Measurements from ENCODE around the gene ELP4. TPM values are rescaled to one million over a fixed set of nuclear protein-coding genes. Genes with fewer than 3 reads are reported as not detected.

ELP4 gene
- total RNA-seq, 1 experiment from 2014 or later: 17.2 TPM

DNA sequence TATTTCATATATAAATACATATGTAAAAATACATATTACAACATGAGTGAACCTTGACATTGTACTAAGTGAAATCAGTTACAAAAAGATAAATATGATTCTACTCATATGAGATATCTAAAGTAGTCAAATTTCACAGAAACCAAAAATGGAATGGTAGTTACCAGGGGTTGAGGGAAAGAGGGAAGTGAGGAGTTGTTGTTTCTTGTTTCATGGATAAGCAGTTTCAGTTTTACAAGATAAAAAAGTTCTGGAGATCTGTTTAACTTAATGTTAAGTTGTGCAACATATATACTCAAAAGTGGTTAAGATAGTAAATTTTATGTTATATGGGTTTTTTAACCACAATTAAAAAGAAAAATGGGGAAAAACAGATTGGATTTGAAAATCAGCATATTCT is 107.7 kb downstream of the ELP4 start:
- H3K4me1 ChIP-seq (ENCODE audit: control insufficient read depth, insufficient read depth, low read length): no peaks in the 10 kb centered on the region
- H3K27ac ChIP-seq (ENCODE audit: low read length): no peak overlapping the region
- CTCF ChIA-PET: no interaction called here
- no peak for TF ChIP-seq SIN3A (IDR thresholded peaks at IDR 0.05; ENCODE audit: borderline replicate concordance, insufficient read depth, low read depth, low read length)
- TF ChIP-seq, protein P1, sequence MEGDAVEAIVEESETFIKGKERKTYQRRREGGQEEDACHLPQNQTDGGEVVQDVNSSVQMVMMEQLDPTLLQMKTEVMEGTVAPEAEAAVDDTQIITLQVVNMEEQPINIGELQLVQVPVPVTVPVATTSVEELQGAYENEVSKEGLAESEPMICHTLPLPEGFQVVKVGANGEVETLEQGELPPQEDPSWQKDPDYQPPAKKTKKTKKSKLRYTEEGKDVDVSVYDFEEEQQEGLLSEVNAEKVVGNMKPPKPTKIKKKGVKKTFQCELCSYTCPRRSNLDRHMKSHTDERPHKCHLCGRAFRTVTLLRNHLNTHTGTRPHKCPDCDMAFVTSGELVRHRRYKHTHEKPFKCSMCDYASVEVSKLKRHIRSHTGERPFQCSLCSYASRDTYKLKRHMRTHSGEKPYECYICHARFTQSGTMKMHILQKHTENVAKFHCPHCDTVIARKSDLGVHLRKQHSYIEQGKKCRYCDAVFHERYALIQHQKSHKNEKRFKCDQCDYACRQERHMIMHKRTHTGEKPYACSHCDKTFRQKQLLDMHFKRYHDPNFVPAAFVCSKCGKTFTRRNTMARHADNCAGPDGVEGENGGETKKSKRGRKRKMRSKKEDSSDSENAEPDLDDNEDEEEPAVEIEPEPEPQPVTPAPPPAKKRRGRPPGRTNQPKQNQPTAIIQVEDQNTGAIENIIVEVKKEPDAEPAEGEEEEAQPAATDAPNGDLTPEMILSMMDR (IDR thresholded peaks at IDR 0.05): no peak
- no peak for TF ChIP-seq POLR2AphosphoS5 (IDR thresholded peaks at IDR 0.05; ENCODE audit: low read depth, low read length)
- TF ChIP-seq TCF7L2 (IDR thresholded peaks at IDR 0.05; ENCODE audit: low read depth, low read length): no peak
- no peak for TF ChIP-seq REST (IDR thresholded peaks at IDR 0.05; ENCODE audit: insufficient read depth in 1 of 2, low read depth in 2 of 2, low read length in 1 of 2)
- DNase-seq (ENCODE audit: low read depth, low spot score) (no peak), ATAC-seq (no peak)
- POLR2A ChIA-PET: no interaction called here
- no peaks in the 10 kb centered on the region for H3K9me3 ChIP-seq (ENCODE audit: control insufficient read depth, insufficient read depth, low read depth, low read length)
- H3K4me3 ChIP-seq (ENCODE audit: low read depth in 2 of 2, low read length in 2 of 2): no peak overlapping the region
- intact Hi-C loops (cut with micrococcal nuclease; ENCODE audit: unreplicated experiment) (no loop called here), in situ Hi-C loops (cut with HindIII; ENCODE audit: low pct_unique_long_range_greater_than_20kb, low sequenced_read_pairs) (no loop called here)
- no peaks in the 10 kb centered on the region for H3K27me3 ChIP-seq (ENCODE audit: control insufficient read depth, insufficient read depth, low read length)
- H3K36me3 ChIP-seq (ENCODE audit: control insufficient read depth, insufficient read depth, low read length): no peaks in the 10 kb centered on the region
- no TSS peak for BruUV-seq (replicated peaks)

- ChIA-PET POLR2A (no interaction called here), CTCF (no interaction called here)
- no peak for TF ChIP-seq REST (IDR thresholded peaks at IDR 0.05; ENCODE audit: insufficient read depth in 1 of 2, low read depth in 2 of 2, low read length in 1 of 2)
- TF ChIP-seq TCF7L2 (IDR thresholded peaks at IDR 0.05; ENCODE audit: low read depth, low read length): no peak
- no peak for TF ChIP-seq POLR2AphosphoS5 (IDR thresholded peaks at IDR 0.05; ENCODE audit: low read depth, low read length)
- TF ChIP-seq, protein P1 (IDR thresholded peaks at IDR 0.05): no peak
- TF ChIP-seq SIN3A (IDR thresholded peaks at IDR 0.05; ENCODE audit: borderline replicate concordance, insufficient read depth, low read depth, low read length): no peak
- intact Hi-C loops (cut with micrococcal nuclease; ENCODE audit: unreplicated experiment): no loop called here
- no TSS peak for BruUV-seq (replicated peaks)
- Histone ChIP-seq H3K27me3 (ENCODE audit: control insufficient read depth, insufficient read depth, low read length) (no peaks in the 10 kb centered on the region), H3K36me3 (ENCODE audit: control insufficient read depth, insufficient read depth, low read length) (no peaks in the 10 kb centered on the region), H3K9me3 (ENCODE audit: control insufficient read depth, insufficient read depth, low read depth, low read length) (no peaks in the 10 kb centered on the region), H3K4me3 (ENCODE audit: low read depth in 2 of 2, low read length in 2 of 2) (no peak overlapping the region), H3K4me1 (ENCODE audit: control insufficient read depth, insufficient read depth, low read length) (no peaks in the 10 kb centered on the region), H3K27ac (ENCODE audit: low read length) (no peak overlapping the region)
- in situ Hi-C loops (cut with HindIII; ENCODE audit: low pct_unique_long_range_greater_than_20kb, low sequenced_read_pairs): no loop called here
- DNase-seq (ENCODE audit: low read depth, low spot score): no peak
- ATAC-seq: no peak
These were observed 110.4 kb downstream of the ELP4 start for GRCh38 chr11:31619980-31620379.
